H9 (cell line): ENCODE measurements around the gene CCSER1. TPM values are rescaled to one million over a fixed set of nuclear protein-coding genes. Genes with fewer than 3 reads are reported as not detected.
A peak's percentile ranks its signal among the peaks of the same experiment; 100 is the strongest.

Experiments
- DNase-seq: peaks from one replicate; pipeline ENCODE4 v3.0.0-alpha.2; 2017
- H2AFZ ChIP-seq: one replicate; pipeline ENCODE4 v1.6.1; 2013; ENCODE audit warnings: mild to moderate bottlenecking, low read length, control low read depth, moderate library complexity
- H2AK5ac ChIP-seq: 2 replicates; pipeline ENCODE4 v1.6.1; 2013; ENCODE audit warnings: low read length, control low read depth, mixed read lengths; ENCODE audit not compliant: insufficient read length
- H2BK120ac ChIP-seq: one replicate; pipeline ENCODE4 v1.6.1; 2013; ENCODE audit warnings: low read depth, mild to moderate bottlenecking, low read length, control low read depth, inconsistent platforms; ENCODE audit not compliant: poor library complexity, severe bottlenecking
- H2BK12ac ChIP-seq: 2 replicates; pipeline ENCODE4 v1.6.1; 2013; ENCODE audit warnings: low read length, control low read depth, mixed read lengths, low read depth; ENCODE audit not compliant: insufficient read length
- H2BK15ac ChIP-seq: 2 replicates; pipeline ENCODE4 v1.6.1; 2013; ENCODE audit warnings: low read depth, low read length, control low read depth
- H2BK20ac ChIP-seq: one replicate; pipeline ENCODE4 v1.6.1; 2013; ENCODE audit warnings: low read depth, mild to moderate bottlenecking, low read length, control low read depth, inconsistent platforms; ENCODE audit not compliant: poor library complexity, severe bottlenecking
- H2BK5ac ChIP-seq: 2 replicates; pipeline ENCODE4 v1.6.1; 2013; ENCODE audit warnings: low read length, control low read depth, mixed read lengths; ENCODE audit not compliant: insufficient read length
- H3K14ac ChIP-seq: 2 replicates; pipeline ENCODE4 v1.6.1; 2013; ENCODE audit warnings: low read length, control low read depth; ENCODE audit not compliant: insufficient read depth
- H3K18ac ChIP-seq: 2 replicates; pipeline ENCODE4 v1.6.1; 2013; ENCODE audit warnings: low read depth, mild to moderate bottlenecking, mixed read lengths, low read length, control low read depth; ENCODE audit not compliant: insufficient read length
- H3K23ac ChIP-seq: 2 replicates; pipeline ENCODE4 v1.6.1; 2013; ENCODE audit warnings: low read length, control low read depth, mixed read lengths, low read depth; ENCODE audit not compliant: insufficient read length
- H3K23me2 ChIP-seq: 2 replicates; pipeline ENCODE4 v1.6.1; 2013; ENCODE audit warnings: low read depth, mild to moderate bottlenecking, mixed read lengths, low read length, control low read depth; ENCODE audit not compliant: insufficient read length, poor library complexity, severe bottlenecking
- H3K27ac ChIP-seq: 2 replicates; pipeline ENCODE4 v1.5.1; 2013; ENCODE audit warnings: low read length, control low read depth, mixed read lengths, low read depth; ENCODE audit not compliant: insufficient read length
- H3K27me3 ChIP-seq: 2 replicates; pipeline ENCODE4 v1.6.1; 2013; ENCODE audit warnings: low read length, control low read depth, inconsistent platforms; ENCODE audit not compliant: insufficient read depth
- H3K4ac ChIP-seq: 2 replicates; pipeline ENCODE4 v1.6.1; 2013; ENCODE audit warnings: low read depth, mild to moderate bottlenecking, control low read depth, inconsistent platforms, low read length, moderate library complexity
- H3K4me1 ChIP-seq: 2 replicates; pipeline ENCODE4 v1.6.1; 2013; ENCODE audit warnings: low read length, control low read depth, inconsistent platforms; ENCODE audit not compliant: insufficient read depth
- H3K4me2 ChIP-seq: 2 replicates; pipeline ENCODE4 v1.6.1; 2013; ENCODE audit warnings: low read length, control low read depth, mixed read lengths; ENCODE audit not compliant: insufficient read length, insufficient read depth
- H3K56ac ChIP-seq: 2 replicates; pipeline ENCODE4 v1.6.1; 2013; ENCODE audit warnings: low read depth, mild to moderate bottlenecking, mixed read lengths, low read length, control low read depth; ENCODE audit not compliant: insufficient read length
- H3K79me1 ChIP-seq: 2 replicates; pipeline ENCODE4 v1.6.1; 2013; ENCODE audit warnings: low read depth, mild to moderate bottlenecking, moderate library complexity, low read length, control low read depth, inconsistent platforms; ENCODE audit not compliant: insufficient read depth, poor library complexity, severe bottlenecking
- H3K79me2 ChIP-seq: 2 replicates; pipeline ENCODE4 v1.6.1; 2013; ENCODE audit warnings: low read length, control low read depth, inconsistent platforms; ENCODE audit not compliant: insufficient read depth
- H3K9ac ChIP-seq: 2 replicates; pipeline ENCODE4 v1.6.1; 2013; ENCODE audit warnings: low read length, control low read depth, mixed read lengths; ENCODE audit not compliant: insufficient read length; ENCODE audit errors: extremely low read depth
- H3K9me3 ChIP-seq: one replicate; pipeline ENCODE4 v1.6.1; 2013; ENCODE audit warnings: low read depth, low read length, inconsistent platforms; ENCODE audit not compliant: control insufficient read depth
- H3T11ph ChIP-seq: one replicate; pipeline ENCODE4 v1.6.1; 2013; ENCODE audit warnings: mild to moderate bottlenecking, low read length, control low read depth, inconsistent platforms
- H4K20me1 ChIP-seq: one replicate; pipeline ENCODE4 v1.6.1; 2013; ENCODE audit not compliant: control insufficient read depth, insufficient read length, insufficient read depth
- H4K5ac ChIP-seq: 2 replicates; pipeline ENCODE4 v1.6.1; 2013; ENCODE audit warnings: low read depth, mild to moderate bottlenecking, mixed read lengths, low read length, control low read depth; ENCODE audit not compliant: insufficient read length
- H4K8ac ChIP-seq: replicated peaks from 2 replicates; pipeline ENCODE4 v1.6.1; 2013; ENCODE audit warnings: low read length, control low read depth, mixed read lengths, low read depth; ENCODE audit not compliant: insufficient read length
- H4K91ac ChIP-seq: 2 replicates; pipeline ENCODE4 v1.6.1; 2013; ENCODE audit warnings: low read depth, mild to moderate bottlenecking, moderate library complexity, mixed read lengths, low read length, control low read depth; ENCODE audit not compliant: insufficient read length
- H3K27ac Mint-ChIP-seq, 3 experiments: 2 replicates in 2 of 3; 3 replicates in 1 of 3; pipeline ENCODE4 v1.8.0; 2020 to 2021; ENCODE audit warnings: mixed read lengths in 3 of 3, mild to moderate bottlenecking in 1 of 3, moderate library complexity in 1 of 3
- H3K27me3 Mint-ChIP-seq: 2 replicates; pipeline ENCODE4 v1.8.0; 2021; ENCODE audit warnings: low read depth, mild to moderate bottlenecking, moderate library complexity, mixed read lengths
- H3K36me3 Mint-ChIP-seq, 3 experiments: 2 replicates in 2 of 3; 3 replicates in 1 of 3; pipeline ENCODE4 v1.8.0; 2020 to 2021; ENCODE audit warnings: low read depth in 3 of 3, mixed read lengths in 3 of 3; ENCODE audit not compliant: insufficient read depth in 1 of 3
- H3K4me1 Mint-ChIP-seq, 2 experiments: 2 replicates each; pipeline ENCODE4 v1.8.0; 2020; ENCODE audit warnings: mixed read lengths in 2 of 2
- H3K4me3 Mint-ChIP-seq, 2 experiments: 2 replicates in 1 of 2; 3 replicates in 1 of 2; pipeline ENCODE4 v1.8.0; 2020 to 2021; ENCODE audit warnings: mild to moderate bottlenecking in 2 of 2, mixed read lengths in 2 of 2, moderate library complexity in 1 of 2
- H3K9me3 Mint-ChIP-seq, 2 experiments: 2 replicates in 1 of 2; 3 replicates in 1 of 2; pipeline ENCODE4 v1.8.0; 2020; ENCODE audit warnings: mild to moderate bottlenecking in 2 of 2, mixed read lengths in 2 of 2, moderate library complexity in 1 of 2
- WGBS: extraction: QIAGEN DNeasy Blood & Tissue Kit; methylation state at CpG from one replicate; pipeline ENCODE4 v1.1.7; 2013; ENCODE audit warnings: missing lambda C conversion rate, low lambda C conversion rate, mixed read lengths; ENCODE audit not compliant: insufficient read length; ENCODE audit errors: extremely low coverage; 5-methylcytosine and 5-hydroxymethylcytosine counted together
- total RNA-seq: library from RNA; stranded (reverse); gene quantifications from 2 replicates; pipeline ENCODE4 v1.2.1, GENCODE V29; 2021
- TF ChIP-seq, protein P1 (sequence below): fragments of 200-600 bp; sonication (generic); conservative IDR thresholded peaks from 3 replicates; pipeline ENCODE4 v1.8.0; 2021; ENCODE audit warnings: antibody characterized with exemption, mild to moderate bottlenecking

The CCSER1 gene
- total RNA-seq, 1 experiment from 2014 or later, result 0.37 TPM

DNA sequence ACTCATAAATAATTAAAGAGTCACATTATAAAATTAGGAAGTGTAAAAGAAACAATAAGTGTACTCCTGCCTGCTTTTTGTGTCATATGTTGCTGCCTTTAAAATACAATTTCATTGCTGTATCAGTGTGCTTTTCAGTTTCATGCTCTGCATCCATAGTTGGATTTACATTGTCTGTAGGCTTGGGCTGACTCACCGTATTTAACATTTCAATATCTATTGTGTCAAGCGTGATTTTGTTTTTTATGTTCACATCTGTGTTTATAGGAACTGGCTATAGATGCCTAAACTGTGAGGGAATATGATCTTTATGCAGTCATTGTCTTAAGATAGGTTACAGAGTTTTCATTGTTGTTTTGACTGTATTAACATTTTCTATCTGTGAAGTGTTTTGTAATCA is 18.1 kb downstream of the CCSER1 start:
- Histone ChIP-seq H4K5ac (no peak overlapping the region), H2AFZ (no peak overlapping the region), H2BK120ac (no peak overlapping the region), H2BK15ac (no peak overlapping the region), H3K4ac (no peak overlapping the region), H3K18ac (no peak overlapping the region), H3K9me3 (no peaks in the 10 kb centered on the region), H3K4me2 (no peak overlapping the region), H3K27me3 (no peaks in the 10 kb centered on the region), H4K91ac (no peak overlapping the region), H2BK12ac (no peak overlapping the region), H4K8ac (no peak overlapping the region), H3K23ac (no peak overlapping the region), H4K20me1 (no peaks in the 10 kb centered on the region), H3T11ph (no peak overlapping the region), H3K27ac (no peak overlapping the region), H3K23me2 (no peaks in the 10 kb centered on the region), H3K14ac (no peak overlapping the region), H3K79me1 (no peaks in the 10 kb centered on the region), H3K4me1 (no peaks in the 10 kb centered on the region), H3K9ac (no peak overlapping the region), H3K56ac (no peak overlapping the region), H2BK5ac (no peak overlapping the region), H2AK5ac (no peak overlapping the region), H2BK20ac (no peak overlapping the region), H3K79me2 (no peaks in the 10 kb centered on the region)
- TF ChIP-seq, protein P1, sequence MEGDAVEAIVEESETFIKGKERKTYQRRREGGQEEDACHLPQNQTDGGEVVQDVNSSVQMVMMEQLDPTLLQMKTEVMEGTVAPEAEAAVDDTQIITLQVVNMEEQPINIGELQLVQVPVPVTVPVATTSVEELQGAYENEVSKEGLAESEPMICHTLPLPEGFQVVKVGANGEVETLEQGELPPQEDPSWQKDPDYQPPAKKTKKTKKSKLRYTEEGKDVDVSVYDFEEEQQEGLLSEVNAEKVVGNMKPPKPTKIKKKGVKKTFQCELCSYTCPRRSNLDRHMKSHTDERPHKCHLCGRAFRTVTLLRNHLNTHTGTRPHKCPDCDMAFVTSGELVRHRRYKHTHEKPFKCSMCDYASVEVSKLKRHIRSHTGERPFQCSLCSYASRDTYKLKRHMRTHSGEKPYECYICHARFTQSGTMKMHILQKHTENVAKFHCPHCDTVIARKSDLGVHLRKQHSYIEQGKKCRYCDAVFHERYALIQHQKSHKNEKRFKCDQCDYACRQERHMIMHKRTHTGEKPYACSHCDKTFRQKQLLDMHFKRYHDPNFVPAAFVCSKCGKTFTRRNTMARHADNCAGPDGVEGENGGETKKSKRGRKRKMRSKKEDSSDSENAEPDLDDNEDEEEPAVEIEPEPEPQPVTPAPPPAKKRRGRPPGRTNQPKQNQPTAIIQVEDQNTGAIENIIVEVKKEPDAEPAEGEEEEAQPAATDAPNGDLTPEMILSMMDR, result no peak
- no peak for DNase-seq
- no peak overlapping the region for H3K4me3 Mint-ChIP-seq
- no peaks in the 10 kb centered on the region for H3K27me3 Mint-ChIP-seq
- peaks cover 10 to 13% of the 10 kb centered on the region in 2 experiments for H3K4me1 Mint-ChIP-seq
- no peaks in the 10 kb centered on the region for H3K36me3 Mint-ChIP-seq
- peak overlapping the region in 1 of 3 experiments; percentile 9; a peak in 1 of 7 replicates for H3K27ac Mint-ChIP-seq
- H3K9me3 Mint-ChIP-seq, result no peaks in the 10 kb centered on the region
- no CpG with 5 or more reads among the region's 2 CpGs for WGBS
